GM18520 (cell line): ENCODE results near the gene AGXT.

Source experiments
- ATAC-seq: cut with Tn5 transposase; IDR thresholded peaks from one replicate; pipeline ENCODE4 v1.9.1; 2021; ENCODE audit not compliant: unreplicated experiment

Gene AGXT

DNA sequence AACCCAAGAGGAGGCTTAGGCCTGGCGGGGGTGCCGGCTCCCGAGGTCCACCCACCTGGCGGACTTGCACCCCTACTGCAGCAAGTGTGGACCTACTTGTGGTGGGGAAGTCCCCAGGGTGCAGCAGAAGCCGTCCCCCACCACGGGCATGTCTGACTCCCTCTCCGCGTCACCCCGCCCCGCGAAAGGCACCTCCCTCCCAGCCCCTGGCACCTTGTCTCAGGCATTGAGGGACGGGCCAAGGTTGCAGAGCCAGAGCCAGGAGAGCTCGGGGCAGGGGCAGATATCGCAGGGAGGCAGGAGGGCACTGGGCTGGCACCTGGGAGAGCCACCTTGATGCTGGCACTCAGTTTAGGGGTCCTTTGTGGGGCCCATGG, 56.6 kb downstream of the AGXT start:
- ATAC-seq: no peak

DNA sequence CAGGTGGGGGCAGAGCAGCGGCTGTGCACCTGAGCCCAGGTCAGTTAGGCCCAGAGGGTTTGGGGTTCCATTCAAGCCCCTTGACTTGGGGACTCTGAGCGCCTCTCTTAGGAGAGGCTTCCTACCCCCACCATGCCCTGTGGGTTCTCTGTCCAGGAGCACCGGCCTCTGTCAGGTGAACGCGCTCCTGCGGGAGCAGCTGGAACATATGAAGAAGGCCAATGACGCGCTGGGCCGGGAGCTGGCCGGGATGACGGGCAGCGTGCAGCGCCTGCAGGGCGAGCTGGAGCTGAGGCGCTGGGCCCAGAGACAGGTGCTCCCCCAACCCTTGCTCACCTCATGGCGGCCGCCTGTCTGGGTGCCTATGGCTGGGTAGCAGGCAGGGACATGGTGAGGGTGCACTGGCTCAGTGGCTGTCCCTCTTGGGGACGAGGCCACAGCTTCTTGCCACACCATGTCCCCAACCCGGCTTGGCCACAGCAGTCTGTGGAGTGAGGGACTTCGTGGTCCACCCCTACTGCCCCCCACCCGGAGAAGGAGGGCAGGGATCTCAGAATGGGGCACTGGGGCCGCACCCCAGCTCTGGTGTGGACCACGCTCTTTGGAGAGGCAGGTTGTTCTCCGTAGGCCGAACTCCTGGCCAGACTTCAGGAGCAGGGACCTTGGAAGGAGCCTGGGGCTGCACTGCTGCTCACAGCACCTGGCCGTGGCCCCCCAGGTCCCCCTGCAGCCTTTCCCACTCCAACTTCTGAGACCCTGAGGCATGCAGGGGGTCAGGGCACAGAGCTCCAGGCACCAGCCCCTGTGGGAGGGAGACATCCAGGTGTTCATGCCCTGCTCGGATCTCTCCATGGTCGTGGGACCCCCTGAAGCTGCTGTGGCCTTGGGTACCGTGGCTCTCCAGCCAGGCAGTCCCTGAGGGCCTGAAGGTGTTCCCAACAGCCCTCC, 57.2 kb downstream of the AGXT start:
- no peak for ATAC-seq

DNA sequence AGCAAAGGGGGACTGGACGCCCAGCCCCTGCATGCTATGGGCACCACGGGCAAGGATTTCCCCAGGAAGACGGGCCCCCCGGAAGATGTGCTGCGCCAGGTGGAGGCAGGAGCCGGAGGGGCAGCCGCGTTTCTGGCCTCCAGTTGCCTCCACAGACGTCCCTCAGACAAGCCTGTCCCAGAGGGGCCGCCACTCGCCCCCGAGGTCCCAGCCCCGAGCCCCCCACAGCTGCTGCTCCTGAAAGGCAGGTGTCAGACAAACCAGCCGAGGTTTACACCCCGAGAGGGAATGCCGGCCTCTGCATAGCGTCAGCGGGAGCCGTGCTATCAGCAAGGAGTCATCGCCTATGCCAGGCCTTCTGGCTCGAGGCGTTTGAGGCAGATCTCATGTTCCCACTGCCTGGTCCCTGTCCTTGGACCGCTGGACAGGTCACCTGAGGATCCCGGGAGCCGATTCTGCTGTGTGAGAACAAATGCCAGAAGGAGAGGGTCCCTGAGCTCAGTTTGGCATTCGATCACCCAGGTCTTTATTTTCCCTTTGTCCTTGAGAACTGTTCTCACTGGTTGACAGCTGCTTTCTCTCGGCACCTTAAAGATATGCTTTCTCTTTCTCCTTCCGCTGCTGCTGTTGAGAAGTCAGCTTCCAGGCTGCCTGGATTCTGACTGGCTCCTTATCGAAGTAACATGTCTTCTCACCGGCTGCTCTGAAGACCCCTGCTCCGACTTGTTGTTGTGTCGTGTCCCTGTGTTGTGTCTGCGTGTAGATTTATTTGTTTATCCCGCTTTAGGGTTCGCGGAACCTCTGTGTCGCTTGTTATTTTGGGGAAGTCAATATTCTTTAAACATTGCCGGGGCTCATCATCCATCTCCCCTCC, 58.1 kb downstream of the AGXT start:
- ATAC-seq: no peak

DNA sequence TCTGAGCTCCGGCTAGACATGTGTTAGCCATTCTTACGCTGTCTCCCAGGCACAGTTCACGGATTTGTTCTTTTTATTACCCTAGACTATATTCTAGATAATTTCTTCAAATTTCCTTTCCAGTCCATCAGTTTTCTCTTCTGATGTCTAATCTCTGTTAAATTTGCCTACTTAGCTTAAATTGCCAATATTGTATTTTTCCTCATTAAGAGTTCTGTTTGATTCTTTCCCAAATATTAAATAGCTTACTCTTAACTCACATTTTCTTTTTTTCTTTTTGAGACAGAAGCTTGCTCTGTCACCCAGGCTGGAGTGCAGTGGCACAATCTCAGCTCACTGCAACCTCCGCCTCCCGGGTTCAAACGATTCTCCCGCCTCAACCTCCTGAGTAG, 58.8 kb downstream of the AGXT start:
- ATAC-seq: no peak

DNA sequence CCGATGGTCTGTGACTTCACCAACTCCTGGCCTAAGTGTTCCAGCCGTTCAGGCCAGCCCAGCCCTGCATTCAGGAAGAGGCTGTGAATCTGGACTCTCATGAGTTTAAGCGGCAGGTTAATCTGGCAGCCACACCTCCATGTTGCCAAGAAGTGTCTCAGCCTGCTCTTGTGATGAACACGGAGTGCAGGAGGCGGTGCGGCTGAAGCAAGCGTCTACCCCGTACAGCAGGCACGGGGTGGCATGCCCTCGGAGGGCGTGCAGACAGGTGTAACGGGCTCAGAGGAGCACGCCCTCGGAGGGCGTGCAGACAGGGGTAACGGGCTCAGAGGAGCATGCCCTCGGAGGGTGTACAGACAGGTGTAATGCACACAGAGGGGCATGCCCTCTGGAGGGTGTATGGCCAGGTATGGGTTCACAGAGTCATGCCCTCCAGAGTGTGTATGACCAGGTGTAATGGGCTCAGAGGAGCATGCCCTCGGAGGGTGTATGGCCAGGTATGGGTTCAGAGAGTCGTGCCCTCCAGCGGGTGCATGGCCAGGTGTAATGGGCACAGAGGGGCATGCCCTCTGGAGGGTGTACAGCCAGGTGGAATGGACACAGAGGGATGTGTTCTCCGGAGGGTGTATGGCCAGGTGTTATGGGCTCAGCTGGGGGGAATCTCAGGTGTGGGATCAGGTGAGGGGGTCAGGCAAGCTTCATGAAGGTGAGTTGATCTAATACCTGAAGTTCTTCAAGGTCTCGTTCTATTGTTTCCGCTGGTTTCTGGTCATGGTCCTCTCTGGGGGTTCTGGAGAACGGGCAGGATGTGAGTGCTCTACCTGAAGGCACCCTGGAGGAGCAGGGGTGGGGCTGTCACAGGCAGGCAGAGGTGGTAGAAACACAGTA, 60.1 kb downstream of the AGXT start:
- no peak for ATAC-seq

DNA sequence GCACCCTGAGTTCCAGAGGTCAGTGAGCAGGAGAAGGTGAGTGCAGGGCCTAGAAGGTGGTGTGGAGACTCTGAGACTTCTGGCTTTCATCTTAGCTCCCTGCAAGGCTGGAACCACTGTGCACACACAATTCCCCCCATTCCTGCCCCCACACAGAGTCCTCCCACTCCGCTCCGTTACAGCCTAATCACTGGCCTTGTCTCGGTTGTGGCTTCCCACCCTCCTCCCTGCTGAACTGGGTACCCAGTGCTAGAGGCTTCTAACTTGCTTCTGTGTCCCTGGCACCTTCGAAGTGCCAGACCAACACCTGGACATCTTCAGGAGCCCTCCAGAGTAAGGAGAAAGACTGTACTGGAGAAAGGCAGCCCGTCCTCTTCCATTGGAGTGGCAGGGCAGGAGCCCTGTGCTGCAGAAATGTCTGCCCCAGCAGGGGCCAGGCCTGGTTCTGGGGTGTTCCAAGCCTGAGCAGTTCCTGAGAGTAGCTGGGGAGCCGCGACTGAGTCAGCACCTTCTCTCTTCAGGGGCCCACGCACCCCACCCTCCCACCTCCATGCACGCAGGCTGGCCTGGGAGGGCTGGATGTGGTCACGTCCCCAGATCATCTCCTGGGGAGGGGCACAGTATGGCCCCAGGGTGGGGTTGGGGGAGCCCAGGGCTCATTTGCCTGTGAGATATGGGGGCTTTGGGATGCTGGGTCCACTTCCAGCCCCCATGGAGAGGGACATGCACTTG, 60.9 kb downstream of the AGXT start:
- ATAC-seq: no peak
